Fibroblast of the aortic adventitia (primary cell): ENCODE measurements around the gene ZSWIM3. TPM values are rescaled to one million over a fixed set of nuclear protein-coding genes. Genes with fewer than 3 reads are reported as not detected.

Experiments
- DNase-seq: peaks from one replicate; pipeline ENCODE4 v3.0.0-alpha.2; 2010; ENCODE audit warnings: low read depth
- H3K4me3 ChIP-seq: 2 replicates; pipeline ENCODE4 v1.5.1; 2011; ENCODE audit warnings: low read depth, mild to moderate bottlenecking, control low read depth, low read length, moderate library complexity
- total RNA-seq: library from RNA; depleted of rRNA; stranded (reverse); fragments of >200 nt; gene quantifications from 2 replicates; pipeline ENCODE4 v1.2.3, GENCODE V29; 2012; ENCODE audit warnings: low replicate concordance
- TF ChIP-seq, protein P1 (sequence below): IDR thresholded peaks from 2 replicates; pipeline ENCODE4 v1.5.1; 2011; ENCODE audit warnings: mild to moderate bottlenecking, low read length, control low read depth, inconsistent platforms; ENCODE audit not compliant: insufficient read depth

Gene ZSWIM3
- total RNA-seq, 1 donor: 4.3 TPM

DNA sequence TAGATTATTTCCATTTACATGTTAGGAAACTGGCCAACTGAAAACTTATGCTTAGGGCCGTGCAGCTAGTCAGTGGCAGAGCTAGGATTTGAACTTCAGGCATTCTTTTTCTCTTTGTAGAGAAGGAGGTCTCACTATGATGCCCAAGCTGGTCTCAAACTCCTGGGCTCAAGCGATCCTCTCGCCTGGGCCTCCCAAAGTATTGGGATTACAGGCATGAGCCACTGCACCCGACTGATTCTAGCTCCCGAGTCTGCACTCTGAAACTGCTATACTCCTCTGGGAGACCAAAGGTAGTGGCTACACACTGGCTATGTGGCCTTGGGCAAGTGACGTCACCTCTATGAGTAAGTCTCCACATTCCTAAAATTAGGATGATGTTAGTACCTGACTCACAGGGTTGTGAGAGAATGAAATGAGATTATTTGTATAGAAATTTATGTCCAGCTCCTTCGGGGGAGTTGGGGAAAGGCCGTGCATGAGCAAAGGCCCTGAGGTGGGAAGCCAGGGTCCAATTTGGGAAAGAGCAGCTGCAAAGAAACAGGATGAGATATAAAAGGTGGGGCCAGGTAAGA lies 48.2 kb downstream of the ZSWIM3 start:
- DNase-seq: peak; percentile 75
- H3K4me3 ChIP-seq: no peak overlapping the region
- TF ChIP-seq, protein P1, sequence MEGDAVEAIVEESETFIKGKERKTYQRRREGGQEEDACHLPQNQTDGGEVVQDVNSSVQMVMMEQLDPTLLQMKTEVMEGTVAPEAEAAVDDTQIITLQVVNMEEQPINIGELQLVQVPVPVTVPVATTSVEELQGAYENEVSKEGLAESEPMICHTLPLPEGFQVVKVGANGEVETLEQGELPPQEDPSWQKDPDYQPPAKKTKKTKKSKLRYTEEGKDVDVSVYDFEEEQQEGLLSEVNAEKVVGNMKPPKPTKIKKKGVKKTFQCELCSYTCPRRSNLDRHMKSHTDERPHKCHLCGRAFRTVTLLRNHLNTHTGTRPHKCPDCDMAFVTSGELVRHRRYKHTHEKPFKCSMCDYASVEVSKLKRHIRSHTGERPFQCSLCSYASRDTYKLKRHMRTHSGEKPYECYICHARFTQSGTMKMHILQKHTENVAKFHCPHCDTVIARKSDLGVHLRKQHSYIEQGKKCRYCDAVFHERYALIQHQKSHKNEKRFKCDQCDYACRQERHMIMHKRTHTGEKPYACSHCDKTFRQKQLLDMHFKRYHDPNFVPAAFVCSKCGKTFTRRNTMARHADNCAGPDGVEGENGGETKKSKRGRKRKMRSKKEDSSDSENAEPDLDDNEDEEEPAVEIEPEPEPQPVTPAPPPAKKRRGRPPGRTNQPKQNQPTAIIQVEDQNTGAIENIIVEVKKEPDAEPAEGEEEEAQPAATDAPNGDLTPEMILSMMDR: no peak

DNA sequence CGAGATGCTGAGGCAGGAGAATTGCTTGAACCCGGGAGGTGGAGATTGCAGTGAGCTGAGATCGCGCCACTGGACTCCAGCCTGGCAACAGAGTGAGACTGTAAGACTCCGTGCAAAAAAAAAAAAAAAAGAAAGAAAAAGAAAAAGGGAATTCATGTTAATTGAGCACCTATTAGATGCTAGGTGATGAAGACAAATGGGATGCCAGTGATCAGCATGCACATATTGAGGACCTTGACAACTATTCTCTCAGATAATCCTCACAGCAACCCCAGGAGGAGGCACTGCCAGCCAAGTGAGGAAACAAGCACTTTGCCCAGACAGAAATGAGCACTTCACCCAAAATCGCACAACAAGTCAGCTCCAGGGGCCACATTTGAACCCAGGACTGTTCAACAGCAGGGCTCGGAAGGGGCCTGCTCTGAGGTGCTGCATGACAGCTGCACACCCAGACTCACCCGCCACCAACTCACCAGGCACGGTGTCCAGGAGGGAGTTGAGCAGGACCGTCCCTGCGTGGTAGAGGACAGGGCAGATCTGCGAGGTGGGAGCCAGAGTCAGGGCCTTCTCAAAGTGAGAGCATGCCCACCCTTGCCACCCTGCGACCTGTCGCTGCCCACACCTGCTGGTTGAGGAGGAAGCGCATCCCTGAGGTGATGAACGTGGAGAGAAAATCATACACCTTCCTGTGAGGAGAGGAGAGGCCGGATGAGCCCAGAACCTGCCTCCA lies 50.0 kb downstream of the ZSWIM3 start:
- H3K4me3 ChIP-seq: no peak overlapping the region
- TF ChIP-seq, protein P1: no peak
- no peak for DNase-seq

DNA sequence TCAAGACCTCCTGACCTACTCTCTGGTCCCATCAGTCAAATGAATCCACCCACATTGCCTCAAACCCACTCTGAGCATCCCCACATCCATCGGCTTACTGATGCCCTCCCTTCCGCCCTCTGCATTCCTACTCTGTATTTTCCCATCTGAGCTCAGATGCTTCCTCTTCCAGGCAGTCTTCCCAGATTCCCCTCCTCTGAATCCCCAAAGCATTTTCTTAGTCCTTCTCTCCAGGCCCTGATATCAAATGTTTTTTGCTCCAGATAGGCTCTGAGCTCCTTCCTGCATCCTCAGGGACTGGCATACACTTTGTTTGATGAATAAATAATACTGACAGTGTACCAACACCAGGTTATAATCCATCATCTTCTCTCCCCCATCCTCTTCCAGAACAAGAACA lies 50.7 kb downstream of the ZSWIM3 start:
- TF ChIP-seq, protein P1: no peak
- no peak for DNase-seq
- H3K4me3 ChIP-seq: no peak overlapping the region

DNA sequence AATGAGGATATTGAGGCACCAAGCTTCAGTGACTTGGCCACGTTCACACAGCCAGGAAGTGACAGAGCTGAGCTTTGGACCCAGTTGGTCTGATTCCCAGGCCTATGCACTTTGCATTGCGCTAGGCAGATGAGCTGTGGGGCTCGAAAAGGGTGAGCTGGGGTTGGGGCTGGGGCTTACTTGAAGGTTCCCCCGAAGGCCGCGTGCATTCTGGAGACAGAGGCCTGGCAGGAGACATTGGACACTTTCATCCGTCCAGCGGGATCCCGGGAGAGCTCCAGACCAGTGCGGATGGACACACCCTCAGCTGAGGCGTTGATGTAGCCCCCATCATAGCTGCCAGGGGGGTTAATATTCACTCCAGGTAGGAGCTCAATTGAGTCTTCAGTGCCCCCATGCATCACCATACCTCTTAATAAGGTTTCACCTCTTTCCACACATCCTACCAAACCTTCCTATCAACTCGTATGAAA lies 52.0 kb downstream of the ZSWIM3 start:
- TF ChIP-seq, protein P1: no peak
- no peak for DNase-seq
- H3K4me3 ChIP-seq: no peak overlapping the region

DNA sequence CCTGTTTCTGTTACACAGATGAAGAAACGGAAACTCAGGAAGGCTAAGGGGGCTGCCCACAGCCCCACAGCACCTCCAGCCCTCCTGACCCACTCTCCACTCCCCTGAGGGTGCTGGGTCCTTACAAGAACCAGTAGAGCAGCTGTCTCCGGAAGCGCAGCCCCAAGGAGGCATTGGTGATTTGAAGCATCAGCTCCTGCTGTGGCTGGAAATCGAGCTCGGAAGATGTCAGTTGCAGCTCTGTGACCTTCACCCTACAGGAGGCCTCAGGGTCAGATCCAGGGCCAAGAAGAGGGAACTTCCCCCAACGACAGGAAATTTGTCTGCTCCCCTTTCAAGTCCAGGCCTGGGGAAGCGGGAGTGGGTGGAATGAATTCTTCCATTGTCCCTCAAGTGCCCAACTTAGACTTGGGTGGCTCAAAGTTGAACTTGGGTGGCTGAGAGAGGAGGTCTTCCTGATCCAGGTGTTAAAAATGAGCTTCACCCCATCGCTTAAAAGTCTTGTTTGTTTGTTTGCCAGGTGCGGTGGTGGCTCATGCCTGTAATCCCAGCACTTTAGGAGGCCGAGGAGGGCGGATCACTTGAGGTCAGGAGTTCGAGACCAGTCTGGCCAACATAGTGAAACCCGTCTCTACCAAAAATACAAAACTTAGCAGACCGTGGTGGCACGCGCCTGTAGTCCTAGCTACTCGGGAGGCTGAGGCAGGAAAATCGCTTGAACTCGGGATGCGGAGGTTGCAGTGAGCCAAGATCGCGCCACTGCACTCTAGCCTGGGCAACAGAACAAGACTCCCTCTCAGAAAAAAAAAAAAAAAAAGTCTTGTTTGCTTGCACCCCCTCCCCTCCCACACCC lies 52.6 kb downstream of the ZSWIM3 start:
- peak overlapping the region; percentile 41 for H3K4me3 ChIP-seq
- no peak for DNase-seq

More for the DNA sequence above, 52.6 kb downstream of the ZSWIM3 start:
- TF ChIP-seq, protein P1: no peak
